ENCODE results near the gene MON1A.
"Not testable (repeated sequence)": the region's sequence is repeated elsewhere in the genome, so short reads cannot be mapped to it uniquely, and the experiment has no call there.

Gene MON1A

DNA sequence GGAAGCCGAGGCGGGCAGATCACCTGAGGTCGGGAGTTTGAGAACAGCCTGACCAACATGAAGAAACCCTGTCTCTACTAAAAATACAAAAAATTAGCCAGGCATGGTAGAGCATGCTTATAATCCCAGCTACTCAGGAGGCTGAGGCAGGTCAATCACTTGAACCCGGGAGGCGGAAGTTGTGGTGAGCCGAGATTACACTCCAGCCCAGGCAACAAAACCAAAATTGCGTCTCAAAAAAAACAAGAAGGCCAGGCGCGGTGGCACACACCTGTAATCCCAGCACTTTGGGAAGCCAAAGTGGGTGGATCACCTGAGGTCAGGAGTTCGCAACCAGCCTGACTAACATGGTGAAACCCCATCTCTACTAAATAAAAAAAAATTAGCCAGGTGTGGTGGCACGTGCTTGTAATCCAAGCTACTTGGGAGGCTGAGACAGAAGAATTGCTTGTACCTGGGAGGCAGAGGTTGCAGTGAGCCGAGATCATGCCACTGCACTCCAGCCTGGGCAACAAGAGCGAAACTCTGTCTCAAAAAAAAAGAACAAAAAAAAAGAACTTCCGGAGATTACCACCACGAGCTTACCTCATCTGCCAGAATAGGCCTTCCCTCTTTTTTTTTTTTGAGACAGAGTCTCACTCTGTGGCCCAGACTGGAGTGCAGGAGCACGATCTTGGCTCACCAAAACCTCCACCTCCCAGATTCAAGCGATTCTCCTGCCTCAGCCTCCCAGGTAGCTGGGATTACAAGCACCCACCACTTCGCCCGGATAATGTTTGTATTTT, 11.6 kb downstream of the MON1A start:
- not testable (repeated sequence) for DNase-seq

DNA sequence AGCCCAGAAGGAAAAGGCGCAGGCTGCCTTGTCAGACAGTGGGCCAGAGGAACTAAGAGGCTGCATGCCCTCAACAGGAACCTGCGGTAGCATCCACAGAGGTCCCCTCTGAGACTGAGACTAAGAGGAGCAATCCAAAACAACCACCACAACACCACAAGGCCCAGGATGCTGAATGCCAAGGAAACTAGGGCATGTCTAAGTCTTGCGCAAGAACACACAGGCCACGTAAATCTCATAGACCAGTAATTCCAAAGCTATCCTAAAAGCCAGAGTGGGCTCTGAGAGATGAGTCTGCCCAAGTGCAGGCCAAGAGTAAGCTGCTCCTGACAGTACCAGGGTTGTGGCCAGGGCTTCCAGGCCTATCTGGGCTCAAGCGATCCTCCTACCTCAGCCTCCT, 12.9 kb downstream of the MON1A start:
- DNase-seq, result no peak

DNA sequence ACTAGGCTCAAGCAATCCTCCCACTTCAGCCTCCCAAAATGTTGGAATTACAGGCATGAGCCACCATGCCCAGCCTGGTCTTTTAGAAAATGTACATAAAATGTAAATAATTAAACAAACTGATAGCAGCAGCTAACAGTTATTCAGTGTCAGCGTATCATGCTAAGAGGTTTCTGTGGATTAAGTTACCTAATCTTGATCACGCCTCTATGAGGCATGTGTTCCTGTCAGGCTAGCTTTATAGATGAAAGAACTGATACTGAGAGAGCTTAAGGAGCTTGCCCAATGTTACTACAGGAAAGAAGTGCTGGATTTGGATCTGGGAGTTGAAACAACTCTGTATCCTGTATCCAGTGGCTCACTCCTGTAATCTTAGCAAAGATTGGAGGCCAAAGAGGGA, 14.7 kb downstream of the MON1A start:
- DNase-seq, result no peak

DNA sequence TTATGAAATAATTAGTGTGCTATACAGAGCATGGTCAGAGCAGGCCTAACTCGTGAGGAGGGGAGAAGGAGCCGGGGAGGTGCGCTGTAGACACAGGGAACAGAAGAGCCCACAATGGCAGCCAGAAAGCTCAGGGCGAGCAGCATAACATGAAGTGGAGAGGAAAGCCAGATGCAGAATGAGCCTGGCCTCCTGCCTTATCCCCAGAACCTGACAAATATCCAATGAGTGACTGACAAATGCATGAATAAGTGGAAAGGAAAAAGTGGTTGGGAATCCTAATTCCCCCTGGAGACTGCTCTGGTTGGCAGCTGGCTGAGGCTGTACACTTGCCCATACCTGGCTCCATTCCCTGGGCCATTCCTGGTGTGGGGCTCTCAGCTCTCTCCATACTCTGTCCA, 16.7 kb downstream of the MON1A start:
- no peak for DNase-seq

DNA sequence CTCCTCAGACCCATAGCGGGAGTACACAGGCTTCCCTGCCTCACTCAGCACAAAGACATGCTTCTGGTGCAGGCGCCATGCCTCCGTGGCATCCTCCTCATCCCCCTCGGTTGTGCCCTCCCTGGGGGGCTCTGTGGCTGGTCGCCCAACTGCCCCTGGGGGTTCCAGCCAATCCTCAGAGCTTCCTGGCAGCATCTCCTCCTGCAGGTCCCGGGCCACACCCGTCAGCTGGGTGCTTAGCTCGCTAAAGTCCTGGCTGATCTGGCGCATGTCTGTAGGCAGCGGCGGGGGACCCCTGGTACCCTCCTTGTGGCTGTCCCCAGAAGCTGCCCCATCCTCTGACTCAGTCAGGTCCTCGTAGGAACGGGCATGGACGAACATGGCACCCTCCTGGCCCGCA, 18.0 kb downstream of the MON1A start:
- no peak for DNase-seq

DNA sequence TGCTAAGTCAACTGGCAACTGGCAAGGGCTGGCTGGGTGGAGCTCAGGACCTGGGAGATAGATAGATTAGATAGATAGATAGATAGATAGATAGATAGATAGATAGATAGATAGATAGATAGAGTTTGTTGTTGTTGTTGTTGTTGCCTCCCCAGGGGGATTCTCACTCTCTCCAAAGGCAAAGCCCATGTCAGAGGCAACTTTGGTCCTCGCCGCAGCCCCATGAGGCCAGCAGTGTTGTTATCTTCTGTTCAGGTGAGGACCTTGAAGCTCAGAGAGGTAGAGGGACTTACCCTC, 18.5 kb downstream of the MON1A start:
- no peak for DNase-seq

DNA sequence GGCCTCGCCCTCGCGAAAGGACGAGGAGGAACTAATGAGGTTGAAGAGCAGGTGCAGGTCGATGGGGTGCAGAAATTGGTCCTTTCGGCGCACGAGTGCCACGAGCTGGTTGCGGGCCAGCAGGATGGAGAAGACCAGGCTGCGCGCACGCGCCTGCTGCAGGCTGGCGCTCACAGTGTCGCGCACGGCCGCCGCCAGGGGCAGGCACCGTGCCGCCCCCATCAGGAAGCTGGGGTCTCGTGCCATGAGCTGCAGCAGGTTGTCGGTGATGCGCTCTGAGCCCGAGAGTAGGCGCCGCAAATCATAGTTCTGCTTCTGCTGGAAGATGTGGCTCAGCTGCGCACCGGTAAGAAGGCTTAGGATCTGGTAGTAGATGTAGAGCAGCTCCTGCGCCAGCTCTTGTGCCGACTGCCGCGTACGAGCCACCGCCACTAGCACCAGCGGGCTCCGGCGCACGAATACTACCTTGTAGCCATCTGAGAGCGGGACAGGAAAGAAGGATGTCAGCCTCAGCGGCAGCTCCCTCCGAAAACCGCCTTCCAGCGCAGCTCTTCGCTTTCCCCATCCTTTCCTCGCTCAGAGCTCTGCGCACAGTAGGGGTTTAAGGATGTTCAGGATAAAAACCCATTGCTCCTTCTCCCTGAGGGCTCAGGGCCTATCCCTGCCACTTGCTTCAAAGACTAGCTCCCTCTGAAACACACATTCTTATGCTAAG, 19.0 kb downstream of the MON1A start:
- DNase-seq, result no peak

DNA sequence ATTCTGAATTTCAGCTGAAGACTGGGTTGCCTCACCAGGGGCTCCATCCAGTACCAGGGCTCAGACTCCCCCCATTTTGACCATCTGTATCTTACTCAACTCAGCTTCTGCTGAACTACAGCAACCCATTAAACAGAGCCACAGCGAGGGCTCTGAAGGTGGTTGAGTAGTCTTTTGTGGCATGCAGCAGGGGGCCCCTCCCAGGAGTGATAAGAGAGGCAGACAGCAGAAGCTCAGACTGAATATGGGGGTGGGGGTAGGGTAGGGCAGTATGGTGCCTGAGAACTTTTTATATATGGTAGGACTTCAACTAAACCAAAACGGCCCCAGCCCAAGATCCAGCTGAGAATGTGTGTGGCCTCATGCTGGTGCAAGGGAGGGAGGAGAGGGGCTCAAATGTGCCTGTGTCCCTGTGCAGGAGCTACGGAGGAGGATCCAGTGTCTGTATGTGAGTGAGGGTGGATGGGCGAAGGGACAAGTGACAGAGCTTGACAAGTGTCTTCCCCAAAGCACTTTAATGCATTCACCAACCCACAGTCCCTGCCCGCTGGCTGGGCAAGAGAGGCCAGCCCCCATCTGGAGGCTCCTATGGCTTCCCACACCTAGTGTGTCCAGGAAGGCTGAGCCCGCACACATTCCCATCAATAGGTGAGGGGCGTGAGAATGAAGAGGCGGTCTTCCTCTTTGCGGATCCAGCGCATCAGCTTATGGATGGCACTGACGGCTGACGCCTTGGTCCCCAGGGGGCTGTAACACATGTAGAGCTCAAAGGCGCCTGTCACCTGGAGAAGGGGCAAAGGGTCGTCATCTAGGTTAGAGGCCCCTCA, 21.0 kb downstream of the MON1A start:
- DNase-seq, result no peak

DNA sequence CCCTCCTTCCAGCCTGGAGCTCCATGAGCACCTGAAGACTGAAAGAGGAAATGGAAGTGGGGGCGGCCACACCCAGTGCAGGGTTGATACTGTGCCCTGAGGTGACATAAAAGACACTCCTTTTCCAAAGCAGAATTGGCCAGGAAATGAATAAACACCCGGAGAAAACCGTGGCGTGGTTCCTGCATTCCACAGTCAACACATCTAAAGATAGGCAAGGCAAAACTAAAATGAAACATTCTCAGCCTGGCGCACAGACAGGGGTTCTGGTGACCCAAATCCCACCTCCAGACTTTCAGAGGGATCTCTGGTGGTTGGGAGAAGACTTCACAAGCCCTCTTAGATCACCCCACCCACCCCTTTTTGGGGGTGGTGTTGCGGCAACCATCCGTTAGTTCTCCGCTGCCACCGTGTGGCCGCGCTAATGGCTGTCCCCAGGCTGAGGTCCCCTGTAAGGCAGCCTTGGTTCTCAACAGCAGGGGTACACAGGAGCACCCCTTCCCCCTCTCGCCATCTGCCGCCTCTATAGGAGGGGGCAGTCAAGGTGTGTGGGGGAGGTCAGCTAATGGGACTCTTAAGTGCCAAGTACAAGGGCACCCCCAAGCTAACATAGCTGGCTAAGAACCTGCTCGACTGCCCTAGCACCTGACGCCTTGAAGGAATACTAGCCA, 23.4 kb downstream of the MON1A start:
- no peak for DNase-seq

DNA sequence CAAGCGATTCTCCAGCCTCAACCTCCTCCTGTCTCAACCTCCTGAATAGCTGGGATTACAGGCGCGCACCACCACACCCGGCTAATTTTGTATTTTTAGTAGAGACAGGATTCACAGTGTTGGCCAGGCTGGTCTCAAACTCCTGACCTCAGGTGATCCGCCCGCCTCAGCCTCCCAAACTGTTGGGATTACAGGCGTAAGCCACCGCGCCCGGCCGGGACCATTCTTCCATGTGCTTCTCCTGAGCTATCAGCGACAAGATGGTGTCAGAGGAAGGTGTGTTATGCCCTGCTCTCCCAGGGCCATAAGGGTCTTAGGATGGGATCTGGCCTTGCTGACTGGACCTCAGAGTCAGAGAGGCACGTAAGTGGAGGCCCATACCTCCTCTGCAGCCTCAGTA, 25.2 kb downstream of the MON1A start:
- not testable (repeated sequence) for DNase-seq

DNA sequence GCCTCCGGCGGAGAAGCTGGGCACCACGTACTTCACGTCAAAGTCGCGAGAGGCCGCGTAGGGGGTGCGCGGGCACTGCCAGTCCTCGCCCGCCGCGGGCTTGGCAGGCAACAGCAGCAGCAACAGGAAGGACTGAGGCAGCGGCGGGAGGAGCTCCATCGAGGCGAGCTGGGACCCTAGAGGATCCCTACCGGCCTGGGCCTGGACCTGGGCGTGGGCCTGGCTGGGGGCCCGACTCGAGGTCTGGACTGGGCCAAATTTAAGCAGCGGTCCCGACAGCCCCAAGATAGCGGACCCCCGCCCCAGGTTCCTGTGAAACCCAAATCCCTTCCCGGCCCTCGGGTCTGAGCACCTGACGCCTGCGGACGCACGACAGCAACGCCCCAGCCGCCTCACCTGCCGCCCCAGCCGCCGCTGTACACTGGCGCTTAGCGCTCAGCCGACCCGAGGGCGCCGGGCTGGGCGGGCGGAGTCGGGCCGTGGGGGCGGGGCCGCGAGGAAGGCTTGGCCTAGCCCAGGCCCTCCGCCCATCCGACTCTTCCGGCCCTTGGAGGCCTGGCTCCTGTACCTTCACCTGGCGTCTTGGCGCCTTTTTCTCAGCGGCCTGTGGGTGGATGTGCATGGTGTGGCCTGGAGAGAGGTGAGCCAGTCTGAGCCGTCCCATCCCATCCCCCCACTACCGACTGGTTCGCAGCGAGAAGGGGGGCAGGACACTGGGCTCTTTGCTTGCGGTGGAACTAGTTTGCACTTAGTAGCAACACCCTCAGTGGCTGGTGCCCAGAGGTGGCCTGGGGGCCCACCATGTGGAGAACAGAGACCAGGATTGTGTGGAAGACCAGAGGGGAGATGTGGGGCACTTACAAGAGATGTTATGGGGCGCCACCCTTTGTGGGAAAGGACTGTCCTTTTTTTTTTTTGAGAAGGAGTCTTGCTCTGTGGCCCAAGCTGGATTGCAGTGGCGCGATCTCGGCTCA, 25.9 kb downstream of the MON1A start, which contains the start of gene MST1R:
MST1R (minus strand) TSS at position 423 of the 974 bp plus-strand sequence; CDS start at position 159, 264 bp downstream.
- peak; percentile 29 for DNase-seq

DNA sequence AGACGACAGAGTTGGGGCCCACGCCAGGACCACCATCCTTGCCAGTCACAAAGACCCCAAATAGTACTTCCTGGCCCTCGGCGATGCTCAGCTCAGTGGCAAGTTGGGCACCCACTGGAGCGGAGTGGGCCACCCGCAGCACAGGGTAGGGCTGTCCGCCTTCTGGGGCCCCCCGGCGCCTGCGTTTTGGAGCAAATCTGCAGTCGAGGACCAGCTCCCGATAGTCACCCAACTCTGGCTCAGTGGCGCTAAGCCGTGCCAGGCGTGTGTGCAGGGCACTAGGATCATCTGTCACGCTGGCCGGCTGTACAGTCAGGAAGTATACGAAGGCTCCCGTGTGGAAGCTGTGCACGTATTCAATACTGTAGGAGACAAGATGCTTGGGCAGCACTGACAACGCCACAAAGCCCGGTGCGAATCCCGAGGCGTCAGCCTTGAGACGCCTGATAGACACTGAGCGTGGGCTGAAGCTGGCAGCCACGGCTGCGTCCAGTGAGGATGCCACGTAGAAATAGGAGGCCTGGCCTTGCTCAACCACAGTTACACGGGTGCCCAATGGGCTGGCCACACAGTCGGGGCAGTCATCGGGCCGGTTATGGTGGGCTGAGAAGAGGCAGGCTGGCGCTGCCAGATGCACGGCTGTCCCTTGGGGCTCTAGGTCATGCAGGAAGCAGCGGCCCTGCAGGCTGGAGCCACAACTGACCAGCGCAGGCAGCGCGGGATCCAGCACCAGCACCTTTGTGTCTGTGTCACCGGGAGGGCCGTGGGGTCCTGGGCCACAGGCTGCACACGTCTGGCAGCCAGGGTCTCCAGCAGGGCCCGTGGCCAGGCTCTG, 26.9 kb downstream of the MON1A start:
- DNase-seq, result no peak

DNA sequence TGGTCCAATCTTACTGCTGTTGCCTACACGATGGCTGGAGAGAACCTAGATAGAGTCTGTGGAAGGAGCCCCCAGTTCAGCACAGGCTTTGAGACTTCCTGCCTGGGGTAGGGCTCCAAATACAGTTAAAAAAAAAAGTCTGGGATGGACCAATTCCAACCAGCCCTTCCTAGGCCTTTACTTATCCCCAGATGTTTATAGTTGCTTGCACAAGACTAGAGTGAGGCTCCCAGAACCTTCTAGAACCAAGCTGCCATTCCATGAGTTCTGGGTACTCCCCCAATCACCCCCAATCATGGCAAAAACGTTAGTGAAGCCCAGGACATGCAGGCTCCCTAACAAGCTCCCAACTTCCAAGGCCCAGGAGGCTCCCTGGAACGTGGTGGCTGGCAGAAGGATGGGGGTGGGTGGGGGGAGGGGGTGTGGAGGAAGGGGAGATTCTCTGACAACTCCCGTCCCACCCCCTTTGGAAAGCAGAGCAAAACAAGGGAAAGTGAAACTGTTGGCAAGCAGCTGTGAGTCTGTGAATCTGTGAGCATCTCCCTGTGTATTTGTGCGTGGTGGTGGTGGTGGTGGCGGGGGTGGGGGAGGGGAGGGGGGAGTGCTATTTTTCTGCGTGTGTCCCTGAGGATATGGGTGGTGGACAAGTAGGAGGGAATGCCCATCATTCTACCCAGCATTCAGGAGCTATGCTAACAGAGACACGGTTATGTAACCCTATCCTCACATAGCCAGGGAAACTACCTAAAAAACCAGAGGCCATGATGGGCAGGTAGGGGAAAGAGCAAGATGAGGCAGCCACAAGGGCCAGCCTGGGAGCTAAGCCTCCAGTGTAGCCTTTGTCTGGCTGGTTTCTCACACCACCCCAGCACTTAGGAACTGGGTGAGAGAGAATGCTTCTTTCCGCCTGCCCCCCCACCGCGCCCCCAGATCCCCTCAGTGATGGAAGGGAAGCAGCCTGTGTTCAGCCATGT, 28.0 kb downstream of the MON1A start:
- DNase-seq, result no peak

DNA sequence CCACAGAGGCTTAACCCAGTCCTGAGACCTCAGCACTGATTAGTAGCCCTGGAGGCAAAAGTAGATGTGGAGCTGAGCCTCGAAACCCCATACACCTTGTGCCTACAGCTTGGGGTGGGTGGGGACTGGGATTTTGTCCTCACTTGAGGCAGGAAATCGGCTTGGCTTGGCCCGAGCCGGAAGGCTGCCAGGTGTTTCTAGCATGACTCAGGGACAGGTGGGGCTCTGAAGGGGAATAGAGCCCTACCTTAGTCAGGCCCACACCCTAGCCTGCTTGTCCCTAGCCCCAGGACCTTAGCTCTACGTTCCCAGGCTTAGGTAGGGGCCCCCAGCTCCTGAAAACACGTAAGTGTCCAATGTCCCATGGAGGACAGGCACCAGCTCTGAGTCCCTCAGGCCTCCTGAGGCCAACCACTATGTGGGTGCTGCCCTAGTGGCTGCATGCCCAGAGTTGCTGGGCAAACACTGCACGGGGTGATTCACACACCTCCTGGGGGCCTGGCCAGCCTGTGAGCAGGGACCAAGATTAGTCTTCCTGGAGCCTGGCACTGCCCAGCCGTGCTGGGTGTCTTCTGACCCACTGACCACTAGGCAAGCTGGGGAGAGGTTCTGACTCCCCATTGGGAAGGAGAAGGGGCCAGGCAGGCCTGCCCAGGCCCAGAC, 29.0 kb downstream of the MON1A start:
- DNase-seq, result no peak

DNA sequence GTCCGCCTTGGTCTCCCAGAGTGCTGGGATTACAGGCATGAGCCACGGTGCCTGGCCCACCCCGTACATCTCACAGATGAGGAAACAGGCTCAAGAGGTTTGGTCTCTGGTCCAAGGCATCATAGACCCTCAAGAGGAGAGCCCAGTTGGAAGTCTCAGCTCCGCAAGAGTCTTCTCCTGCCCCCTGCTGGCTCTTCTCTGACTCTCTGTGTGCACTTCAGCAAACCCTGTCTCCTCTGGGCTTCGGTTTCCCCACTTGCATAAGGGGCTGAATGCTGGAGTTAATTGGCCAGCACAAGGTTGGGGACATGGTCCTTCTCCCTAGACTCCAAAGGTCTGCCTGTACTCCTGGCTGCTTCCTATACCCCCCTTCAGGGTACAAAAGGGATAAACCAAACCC, 29.8 kb downstream of the MON1A start:
- no peak for DNase-seq

DNA sequence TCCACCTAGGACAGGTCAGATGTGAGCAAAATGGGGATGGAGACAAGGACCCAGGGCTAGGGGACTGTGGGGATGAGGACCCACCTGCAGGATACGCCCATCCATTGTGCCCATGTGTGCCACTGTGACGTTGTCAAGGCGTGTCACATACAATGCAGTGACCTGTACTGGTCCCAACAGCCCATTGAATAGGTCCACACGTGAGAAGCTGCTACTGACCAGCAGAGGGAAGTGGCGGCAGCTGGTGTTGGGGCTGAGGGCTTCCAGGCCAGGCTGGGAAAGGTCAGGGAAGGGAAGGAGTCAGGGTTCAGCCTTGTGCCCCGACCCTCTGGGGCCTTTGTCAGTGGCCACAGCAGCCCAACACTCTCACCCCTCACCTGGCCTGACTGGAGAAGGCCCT, 30.6 kb downstream of the MON1A start:
- DNase-seq, result no peak

DNA sequence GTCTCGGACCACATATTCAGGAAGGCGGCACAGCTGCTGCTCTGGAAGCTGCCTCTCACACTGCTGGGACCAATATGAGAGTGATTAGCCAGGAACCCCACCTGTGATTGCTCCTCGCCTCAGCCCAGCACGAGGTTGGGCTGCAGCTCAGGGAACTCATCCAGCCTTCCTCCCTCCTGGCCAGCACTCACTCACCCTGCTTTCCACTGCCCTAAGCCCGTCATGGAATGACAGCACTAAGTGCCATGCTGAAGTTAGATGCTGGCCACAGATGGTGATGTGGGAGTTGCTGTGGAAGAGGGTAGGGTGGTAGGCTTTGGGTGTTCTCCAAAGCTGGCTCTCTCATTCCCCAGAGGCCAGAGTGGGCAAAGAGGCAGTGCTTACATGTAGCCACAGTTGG, 33.3 kb downstream of the MON1A start:
- DNase-seq, result no peak

DNA sequence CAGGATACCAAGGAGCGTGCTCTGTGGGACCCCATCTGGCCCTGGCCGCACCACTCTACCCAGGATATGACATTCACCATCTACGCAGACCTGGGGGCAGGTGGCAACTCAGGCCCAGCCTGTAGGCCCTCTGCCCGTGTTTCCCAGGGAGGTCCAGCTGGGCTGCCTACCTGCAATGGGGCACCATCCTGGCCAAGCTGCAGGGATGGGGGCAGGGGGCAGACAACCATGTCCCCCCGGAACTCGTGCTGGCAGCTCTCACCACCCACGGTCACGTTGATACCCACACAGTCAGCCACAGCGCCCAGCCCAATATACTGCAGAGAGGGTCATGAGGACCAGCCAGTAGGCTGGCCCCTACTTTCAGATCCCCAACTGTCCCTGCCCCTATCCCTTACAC, 33.8 kb downstream of the MON1A start:
- DNase-seq, result no peak

DNA sequence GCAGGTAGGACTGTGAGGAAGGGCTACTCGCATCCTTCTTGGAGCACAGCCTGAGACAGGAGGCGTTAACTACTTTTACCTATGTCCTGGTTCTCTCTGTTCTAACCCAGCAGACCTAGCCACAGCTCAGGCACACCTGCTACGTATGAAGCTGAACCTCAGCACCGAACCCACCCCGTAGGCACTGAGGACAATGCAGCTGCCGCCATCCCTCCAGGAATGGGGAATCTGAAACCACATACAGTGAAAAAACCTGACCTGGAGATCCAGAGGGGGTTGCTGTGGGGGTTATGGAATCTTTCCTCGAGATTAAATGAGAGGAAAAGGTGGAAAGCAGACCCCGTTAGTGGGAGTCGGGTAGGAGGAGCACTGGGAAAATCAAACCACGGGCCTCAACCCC, 40.3 kb downstream of the MON1A start:
- DNase-seq, result no peak
